ENCODE data around the gene ID1.

The ID1 gene
- total RNA-seq, result 0.48 reads per million in 2 experiments

- DNase-seq (ENCODE audit: low read depth), result peak; percentile 84
Observed at GRCh38 chr20:31605031-31605901, at the start of gene ID1. Gene ID1, plus strand, starts transcription at chr20:31605289. Its CDS starts 99 bp downstream, at chr20:31605388.

- DNase-seq (ENCODE audit: low read depth), result no peak
Observed at GRCh38 chr20:31559704-31560093, 45.4 kb upstream of the ID1 start.

- peak; percentile 64 for DNase-seq (ENCODE audit: low read depth)
Observed at GRCh38 chr20:31560094-31560745, 44.9 kb upstream of the ID1 start.

- DNase-seq (ENCODE audit: low read depth), result no peak
Observed at GRCh38 chr20:31560746-31561598, 44.1 kb upstream of the ID1 start.

GRCh38 chr20:31562241-31562640, 42.8 kb upstream of the ID1 start:
- DNase-seq (ENCODE audit: low read depth), result no peak

- no peak for DNase-seq (ENCODE audit: low read depth)
Observed at GRCh38 chr20:31564284-31564683, 40.8 kb upstream of the ID1 start.

- no peak for DNase-seq (ENCODE audit: low read depth)
Observed at GRCh38 chr20:31565699-31566318, 39.3 kb upstream of the ID1 start.

GRCh38 chr20:31566319-31566657, 38.8 kb upstream of the ID1 start:
- no peak for DNase-seq (ENCODE audit: low read depth)

- DNase-seq (ENCODE audit: low read depth), result no peak
Observed at GRCh38 chr20:31566658-31567379, 38.3 kb upstream of the ID1 start.

GRCh38 chr20:31567380-31567720, 37.7 kb upstream of the ID1 start:
- no peak for DNase-seq (ENCODE audit: low read depth)

GRCh38 chr20:31568041-31568731, 36.9 kb upstream of the ID1 start:
- no peak for DNase-seq (ENCODE audit: low read depth)

- no peak for DNase-seq (ENCODE audit: low read depth)
Observed at GRCh38 chr20:31568773-31569162, 36.3 kb upstream of the ID1 start.

GRCh38 chr20:31569163-31570020, 35.7 kb upstream of the ID1 start:
- peak; percentile 38 for DNase-seq (ENCODE audit: low read depth)

GRCh38 chr20:31570021-31570463, 35.0 kb upstream of the ID1 start:
- no peak for DNase-seq (ENCODE audit: low read depth)

GRCh38 chr20:31570735-31571617, 34.1 kb upstream of the ID1 start:
- DNase-seq (ENCODE audit: low read depth), result no peak

GRCh38 chr20:31572042-31572700, 32.9 kb upstream of the ID1 start:
- DNase-seq (ENCODE audit: low read depth), result no peak

GRCh38 chr20:31572701-31573554, 32.2 kb upstream of the ID1 start:
- DNase-seq (ENCODE audit: low read depth), result peak; percentile 80

All from T follicular helper cell (primary cell).